A673 (cell line): ENCODE measurements around the gene TRIP13.

Source experiments
- CTCF ChIP-seq: fragments of 300-800, 200-600 bp; sonication (generic); conservative IDR thresholded peaks from 2 replicates; pipeline ENCODE4 v1.5.1; 2017; ENCODE audit warnings: low read depth, mild to moderate bottlenecking, antibody characterized with exemption, low read length, moderate library complexity, mixed read lengths
- EZH2 ChIP-seq: fragments of 200-600 bp; sonication (generic); IDR thresholded peaks from 2 replicates; pipeline ENCODE4 v1.6.1; 2017; ENCODE audit warnings: borderline replicate concordance, low read depth, mild to moderate bottlenecking, mixed read lengths, antibody characterized with exemption, low read length; ENCODE audit not compliant: poor library complexity, severe bottlenecking

- TF ChIP-seq CTCF (no peak), EZH2 (no peak)
Measured at GRCh38 chr5:910769-911160, 18.1 kb downstream of the TRIP13 start.
